GM21526 (cell line): ENCODE measurements around the gene CLEC4C.
"Not testable (repeated sequence)": the region's sequence is repeated elsewhere in the genome, so short reads cannot be mapped to it uniquely, and the experiment has no call there.

Source experiments
- ATAC-seq: cut with Tn5 transposase; IDR thresholded peaks from one replicate; pipeline ENCODE4 v1.9.1; 2021; ENCODE audit warnings: moderate library complexity; ENCODE audit not compliant: unreplicated experiment, low FRiP score

CLEC4C gene, protein sequence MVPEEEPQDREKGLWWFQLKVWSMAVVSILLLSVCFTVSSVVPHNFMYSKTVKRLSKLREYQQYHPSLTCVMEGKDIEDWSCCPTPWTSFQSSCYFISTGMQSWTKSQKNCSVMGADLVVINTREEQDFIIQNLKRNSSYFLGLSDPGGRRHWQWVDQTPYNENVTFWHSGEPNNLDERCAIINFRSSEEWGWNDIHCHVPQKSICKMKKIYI

DNA sequence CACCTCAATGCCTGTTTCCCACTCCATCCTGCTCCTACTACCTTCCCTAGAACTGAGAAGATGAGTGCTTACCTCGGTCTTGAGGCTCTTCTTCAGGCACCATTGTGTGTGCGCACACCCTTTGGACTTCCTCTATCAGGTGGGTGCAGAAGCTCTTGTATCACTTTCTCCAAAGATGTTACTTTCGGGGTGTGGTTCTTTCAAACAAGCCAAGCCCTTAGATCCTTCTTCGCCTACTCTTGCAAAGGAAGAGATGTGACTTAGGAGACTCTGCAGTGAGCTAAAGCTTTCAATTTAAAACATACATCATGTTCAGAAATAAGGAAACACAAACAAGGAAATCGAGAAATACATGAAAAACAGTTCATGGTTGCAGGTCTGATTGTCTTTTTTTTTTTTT, at the start of gene CLEC4C:
Gene CLEC4C, minus strand, starts transcription at position 130 of the 400 bp plus-strand sequence. Its CDS starts 27 bp downstream, at position 103.
- ATAC-seq, result no peak

DNA sequence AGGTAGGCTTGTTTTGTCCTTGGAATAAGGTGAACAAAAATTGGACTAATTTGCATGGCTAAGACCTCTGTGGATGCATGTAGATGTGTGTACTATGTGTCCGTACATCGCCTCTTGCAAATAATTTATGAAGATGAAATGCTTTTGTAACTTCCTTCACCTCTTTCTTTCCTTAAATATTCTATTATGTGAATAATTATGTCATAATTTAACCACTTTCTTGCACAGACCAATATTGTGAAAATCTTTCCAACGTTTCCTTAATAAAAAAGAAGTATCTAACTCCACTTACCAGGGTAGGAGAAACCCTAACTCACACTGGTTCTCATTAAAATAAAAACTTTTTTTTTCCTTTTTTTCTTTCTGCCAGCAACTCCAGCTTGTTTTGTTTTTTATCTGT, 46.0 kb upstream of the CLEC4C start:
- ATAC-seq, result no peak

DNA sequence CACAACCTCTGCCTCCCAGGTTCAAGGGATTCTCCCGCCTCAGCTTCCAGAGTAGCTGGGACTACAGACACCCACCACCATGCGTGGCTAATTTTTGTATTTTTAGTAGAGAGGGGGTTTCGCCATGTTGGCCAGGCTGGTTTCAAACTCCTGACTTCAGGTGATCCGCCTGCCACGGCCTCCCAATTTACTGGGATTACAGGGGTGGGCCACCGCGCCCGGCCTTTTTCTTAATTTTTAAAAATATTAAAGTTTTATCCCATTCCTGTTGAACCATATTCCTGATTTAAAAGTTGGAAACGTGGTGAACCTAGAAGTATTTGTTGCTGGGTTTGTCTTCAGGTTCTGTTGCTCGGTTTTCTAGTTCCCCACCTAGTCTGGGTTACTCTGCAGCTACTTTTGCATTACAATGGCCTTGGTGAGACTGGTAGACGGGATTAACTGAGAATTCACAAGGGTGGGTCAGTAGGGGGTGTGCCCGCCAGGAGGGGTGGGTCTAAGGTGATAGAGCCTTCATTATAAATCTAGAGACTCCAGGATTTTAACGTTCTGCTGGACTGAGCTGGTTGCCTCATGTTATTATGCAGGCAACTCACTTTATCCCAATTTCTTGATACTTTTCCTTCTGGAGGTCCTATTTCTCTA, 41.8 kb upstream of the CLEC4C start, which contains the start of gene NANOG:
Gene NANOG, plus strand, starts transcription at position 519 of the 645 bp plus-strand sequence. CDS start 213 bp downstream, outside the sequence.
- not testable (repeated sequence) for ATAC-seq

DNA sequence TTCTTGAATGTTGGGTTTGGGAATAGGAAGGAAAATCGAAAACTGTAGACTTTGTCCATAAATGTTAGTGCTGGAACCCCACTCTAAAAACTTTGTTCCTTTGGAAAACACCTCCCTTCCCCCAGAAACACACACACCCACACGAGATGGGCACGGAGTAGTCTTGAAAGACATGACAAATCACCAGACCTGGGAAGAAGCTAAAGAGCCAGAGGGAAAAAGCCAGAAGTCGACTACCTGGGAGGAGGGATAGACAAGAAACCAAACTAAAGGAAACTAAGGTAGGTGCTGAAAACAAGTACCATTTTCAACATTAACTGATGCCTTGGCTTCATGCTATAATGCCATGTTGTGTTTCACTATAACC, 41.1 kb upstream of the CLEC4C start:
- ATAC-seq, result no peak

DNA sequence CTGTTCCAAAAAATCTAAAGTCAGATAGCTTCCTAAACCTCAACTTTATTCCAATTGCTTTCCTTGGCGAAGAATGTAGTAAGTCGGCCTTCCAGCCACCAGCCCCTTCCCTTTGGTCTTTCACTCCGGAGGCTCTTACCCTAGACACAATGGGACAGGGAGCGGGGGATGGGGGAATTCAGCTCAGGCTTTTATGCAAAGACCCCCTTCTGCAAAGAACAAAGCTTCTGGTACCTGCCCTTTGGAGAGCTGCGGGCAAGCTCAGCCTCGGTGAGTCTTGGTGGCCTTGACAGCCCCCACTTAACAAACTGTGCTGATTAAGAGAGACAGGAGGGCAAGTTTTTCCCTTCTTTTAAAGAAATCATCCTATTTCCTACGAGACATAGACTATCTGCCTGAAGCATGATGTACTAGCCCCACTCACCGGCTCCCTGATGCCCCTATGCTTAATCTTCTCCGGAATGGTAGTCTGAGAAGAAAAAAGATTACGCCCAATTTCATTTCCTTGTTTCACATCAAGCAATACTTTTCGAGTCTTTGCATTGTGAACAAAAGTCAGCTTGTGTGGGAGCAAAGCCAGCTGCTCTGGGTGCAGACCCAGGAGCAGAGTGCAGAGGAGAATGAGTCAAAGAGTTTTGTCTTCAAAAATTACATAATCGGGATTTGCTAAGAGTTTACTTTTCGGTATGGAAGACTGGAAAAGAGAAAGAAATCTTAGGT, 40.6 kb upstream of the CLEC4C start:
- no peak for ATAC-seq

DNA sequence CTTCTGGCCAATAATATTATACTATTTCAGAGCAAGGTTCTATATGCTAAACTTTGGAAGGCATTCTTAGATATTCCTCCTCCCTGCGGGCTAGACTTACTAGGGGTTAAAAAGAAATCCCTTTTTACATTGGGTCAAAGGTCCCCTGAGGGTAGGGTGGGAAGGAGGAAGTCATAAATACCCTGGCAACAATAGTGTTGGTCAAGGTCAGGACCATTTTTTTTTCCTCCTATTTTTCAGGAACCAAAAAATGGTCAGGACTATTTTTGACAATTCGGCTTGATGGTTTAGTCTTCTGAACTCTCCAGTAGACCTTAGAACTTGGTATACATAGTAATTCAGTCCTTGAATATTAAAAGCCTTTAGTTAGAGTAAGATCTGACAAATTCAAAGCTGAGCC, 37.5 kb upstream of the CLEC4C start:
- no peak for ATAC-seq

DNA sequence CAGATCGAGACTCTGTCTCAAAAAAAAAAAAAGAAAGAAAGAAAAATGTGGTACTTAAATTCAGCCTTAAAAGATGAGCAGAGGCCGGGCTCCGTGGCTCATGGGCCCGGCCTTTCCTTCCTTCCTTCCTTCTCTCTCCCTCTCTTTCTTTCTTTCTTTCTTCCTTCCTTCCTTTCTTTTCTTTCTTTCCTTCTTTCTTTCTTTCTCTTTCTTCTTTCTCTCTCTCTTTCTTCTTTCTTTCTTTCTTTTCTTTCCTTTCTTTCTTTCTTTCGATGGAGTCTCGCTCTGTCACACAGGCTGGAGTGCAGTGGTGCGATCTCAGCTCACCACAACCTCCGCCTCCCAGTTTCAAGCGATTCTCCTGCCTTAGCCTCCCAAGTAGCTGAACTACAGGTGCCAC, 36.3 kb upstream of the CLEC4C start:
- ATAC-seq, result not testable (repeated sequence)

DNA sequence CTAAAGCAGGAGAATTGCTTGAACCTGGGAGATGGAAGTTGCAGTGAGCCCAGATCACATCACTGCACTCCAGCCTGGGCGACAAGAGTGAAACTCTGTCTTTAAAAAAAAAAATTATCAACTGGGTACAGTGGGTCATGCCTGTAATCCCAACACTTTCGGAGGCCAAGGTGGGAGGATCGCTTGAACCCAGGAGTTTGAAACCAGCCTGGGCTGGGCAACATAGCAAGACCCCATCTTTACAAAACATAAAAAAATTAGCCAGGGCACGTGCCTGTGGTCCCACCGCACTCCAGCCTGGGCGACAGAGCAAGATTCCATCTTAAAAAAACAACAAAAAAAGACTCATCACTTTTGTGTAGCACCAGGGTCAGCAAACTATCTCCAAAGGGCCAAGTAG, 34.9 kb upstream of the CLEC4C start:
- no peak for ATAC-seq

DNA sequence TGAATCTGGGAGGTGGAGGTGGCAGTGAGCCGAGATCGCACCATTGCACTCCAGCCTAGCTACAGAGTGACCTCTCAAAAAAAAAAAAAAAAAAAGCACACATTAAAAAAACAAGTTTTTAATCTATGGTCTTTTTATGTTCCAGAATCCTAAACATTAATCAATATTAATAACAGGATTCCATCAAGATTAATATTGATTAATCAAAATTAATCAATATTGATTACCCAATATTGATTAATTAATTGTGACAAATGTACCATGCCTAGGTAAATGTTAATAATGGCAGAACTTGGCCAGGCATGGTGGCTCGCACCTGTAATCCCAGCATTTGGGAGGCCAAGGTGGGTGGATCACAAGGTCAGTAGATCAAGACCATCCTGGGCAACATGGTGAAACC, 34.1 kb upstream of the CLEC4C start:
- no peak for ATAC-seq

DNA sequence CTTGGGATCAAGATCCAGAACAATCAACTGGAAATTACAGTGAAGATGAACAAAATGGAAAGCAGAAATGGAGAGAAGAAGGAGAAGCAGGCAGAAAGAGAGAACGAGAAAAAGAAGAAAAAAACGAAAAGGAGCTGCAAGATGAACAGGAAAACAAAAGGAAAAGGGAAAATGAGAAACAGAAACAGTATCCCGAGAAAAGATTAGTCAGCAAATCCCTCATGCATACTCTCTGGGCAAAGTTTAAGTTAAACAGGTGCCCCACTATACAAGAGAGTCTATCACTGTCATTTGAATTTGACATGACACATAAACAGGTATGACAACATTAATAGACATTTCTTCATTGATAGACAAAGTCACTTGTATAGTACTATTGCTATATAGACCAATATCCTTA, 22.8 kb upstream of the CLEC4C start:
- no peak for ATAC-seq

DNA sequence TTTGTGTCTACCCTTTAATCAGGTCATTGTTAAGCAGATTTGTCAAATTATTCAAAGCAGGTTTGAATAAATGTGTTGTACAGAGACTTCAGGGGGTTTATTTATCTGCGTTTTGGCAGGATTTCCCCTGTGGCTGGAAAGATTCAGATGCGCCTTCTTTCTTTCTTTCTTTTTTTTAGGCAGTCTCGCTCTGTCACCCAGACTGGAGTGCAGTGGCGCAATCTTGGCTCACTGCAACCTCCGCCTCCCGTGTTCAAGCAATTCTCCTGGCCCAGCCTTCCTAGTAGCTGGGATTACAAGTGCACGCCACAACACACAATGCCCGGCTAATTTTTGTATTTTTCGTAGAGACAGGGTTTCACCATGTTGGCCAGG, 11.6 kb upstream of the CLEC4C start:
- no peak for ATAC-seq

DNA sequence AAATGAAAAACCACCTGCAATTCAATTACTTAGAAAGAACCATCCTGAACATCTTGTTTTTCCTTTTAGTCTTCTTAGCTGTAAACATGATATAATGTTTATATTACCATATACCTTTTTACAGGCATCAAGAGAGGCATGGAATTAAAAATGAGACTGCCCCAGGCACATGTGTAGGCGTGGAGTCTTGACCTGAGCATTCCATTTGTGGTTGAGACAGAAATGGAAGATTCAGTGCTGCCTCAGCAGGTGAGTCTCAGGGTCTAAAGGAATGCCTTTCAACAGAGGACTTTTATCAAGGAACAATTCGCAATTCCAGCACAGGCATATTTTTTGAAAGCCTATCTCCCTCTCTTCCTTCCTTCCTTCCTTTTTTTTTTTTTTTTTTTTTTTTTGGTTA, 9.8 kb upstream of the CLEC4C start:
- no peak for ATAC-seq

DNA sequence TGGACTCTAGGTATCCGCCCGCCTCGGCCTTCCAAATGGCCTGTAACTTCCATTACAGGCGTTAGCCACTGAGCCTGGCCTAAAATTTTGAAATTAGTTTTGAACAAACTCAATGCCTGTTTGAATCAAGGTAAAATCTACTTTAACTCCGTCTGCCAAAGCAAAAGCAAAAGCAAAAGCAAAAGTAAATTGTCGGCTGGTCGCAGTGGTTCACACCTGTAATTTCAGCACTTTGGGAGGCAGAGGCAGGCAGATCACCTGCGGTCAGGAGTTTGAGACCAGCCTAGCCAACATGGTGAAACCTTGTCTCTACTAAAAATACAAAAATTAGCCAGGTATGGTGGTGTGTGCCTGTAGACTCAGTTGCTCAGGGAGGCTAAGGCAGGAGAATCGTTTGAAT, 8.5 kb upstream of the CLEC4C start:
- ATAC-seq, result not testable (repeated sequence)

DNA sequence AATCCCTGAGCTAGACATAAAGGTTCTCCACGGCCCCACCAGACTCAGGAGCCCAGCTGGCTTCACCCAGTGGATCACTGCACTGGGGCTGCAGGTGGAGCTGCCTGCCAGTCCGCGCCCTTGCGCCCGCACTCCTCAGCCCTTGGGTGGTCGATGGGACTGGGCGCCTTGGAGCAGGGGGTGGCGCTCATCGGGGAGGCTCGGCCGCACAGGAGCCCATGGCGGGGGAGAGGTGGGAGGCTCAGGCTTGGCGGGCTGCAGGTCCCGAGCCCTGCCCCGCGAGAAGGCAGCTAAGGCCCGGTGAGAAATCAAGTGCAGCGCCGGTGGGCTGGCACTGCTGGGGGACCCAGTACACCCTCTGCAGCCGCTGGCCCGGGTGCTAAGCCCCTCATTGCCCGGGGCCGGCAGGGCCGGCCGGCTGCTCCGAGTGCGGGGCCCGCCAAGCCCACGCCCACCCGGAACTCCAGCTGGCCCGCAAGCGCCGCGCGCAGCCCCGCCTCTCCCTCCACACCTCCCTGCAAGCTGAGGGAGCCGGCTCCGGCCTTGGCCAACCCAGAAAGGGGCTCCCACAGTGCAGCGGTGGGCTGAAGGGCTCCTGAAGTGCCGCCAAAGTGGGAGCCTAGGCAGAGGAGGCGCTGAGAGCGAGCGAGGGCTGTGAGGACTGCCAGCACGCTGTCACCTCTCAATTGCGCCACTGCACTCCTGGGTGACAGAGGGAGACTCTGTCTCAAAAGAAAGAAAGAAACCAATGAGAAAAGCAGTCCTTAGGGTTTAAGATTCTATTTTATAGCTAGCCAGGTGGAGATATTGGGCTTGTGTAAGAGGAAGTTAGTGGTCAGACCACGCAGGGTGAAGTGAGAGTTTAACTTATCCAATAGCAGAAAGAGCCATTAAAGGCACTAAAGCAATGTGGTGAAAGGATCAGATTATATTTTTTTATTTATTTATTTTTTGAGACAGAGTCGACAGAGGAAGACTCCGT, 5.1 kb upstream of the CLEC4C start:
- not testable (repeated sequence) for ATAC-seq

DNA sequence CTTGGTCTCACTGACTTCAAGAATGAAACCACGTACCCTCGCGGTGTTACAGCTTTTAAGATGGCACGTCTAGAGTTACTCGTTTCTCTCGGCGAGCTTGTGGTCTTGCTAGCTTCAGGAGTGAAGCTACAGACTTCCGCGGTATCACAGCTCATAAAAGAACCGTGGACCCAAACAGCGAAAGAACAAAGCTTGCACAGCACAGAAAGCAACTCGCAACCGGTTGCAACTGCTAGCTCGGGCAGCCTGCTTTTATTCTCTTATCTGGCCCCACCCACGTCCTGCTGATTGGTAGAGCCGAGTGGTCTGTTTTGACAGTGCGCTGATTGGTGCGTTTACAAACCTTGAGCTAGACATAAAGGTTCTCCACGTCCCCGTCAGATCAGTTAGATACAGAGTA, 4.2 kb upstream of the CLEC4C start:
- ATAC-seq, result no peak

DNA sequence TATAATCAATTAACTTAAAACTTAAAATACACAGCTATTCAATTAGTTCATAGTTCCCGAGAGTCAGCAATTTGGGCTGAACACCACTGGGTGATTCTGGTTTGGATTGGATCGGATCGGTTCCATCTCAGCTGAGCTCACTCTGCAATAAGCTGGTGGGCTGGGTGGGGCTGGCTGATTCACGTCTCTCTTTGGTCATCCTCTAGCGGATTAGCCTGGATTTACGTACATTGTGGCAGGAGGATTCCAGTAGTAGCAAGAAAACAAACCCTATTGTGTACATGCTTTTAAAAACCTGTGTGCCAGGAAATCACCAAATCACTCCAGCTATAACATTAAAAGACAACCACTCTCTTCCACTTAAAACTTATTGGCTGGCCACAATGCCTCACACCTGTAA, 3.2 kb upstream of the CLEC4C start:
- no peak for ATAC-seq

DNA sequence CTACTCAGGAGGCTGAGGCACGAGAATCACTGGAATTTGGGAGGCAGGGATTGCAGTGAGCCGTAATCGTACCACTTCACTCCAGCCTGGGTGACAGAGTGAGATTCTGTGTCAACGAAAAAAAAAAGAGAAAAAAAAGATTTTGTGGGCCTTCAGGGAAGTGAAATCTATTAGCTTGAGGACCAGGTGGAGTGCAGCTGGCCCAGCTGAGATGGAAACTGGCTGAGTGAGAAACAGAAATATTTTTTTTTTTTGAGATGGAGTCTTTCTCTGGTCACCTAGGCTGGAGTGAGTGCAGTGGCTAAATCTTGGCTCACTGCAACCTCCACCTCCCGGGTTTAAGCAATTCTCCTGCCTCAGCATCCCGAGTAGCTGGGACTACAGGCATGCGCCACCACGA, 2.3 kb upstream of the CLEC4C start:
- ATAC-seq, result no peak

DNA sequence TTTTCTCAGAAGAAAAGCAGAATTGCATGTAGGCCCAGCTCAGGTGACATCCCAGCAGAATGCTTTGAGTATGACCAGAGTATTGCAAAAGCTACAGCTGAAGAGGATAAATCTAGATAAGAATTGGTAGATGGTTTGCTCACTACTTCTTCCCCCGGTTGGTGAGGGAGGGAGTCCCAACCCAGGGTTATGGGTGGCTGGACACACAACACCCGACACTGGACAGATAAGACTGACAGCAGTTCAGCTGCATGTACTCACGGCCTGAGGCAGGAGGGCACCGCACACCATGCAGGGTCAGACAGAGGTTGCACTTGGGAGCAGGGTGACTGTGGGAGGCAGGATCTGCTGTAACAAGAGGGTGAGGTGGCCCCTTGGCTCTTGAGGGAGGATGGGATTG, 1.7 kb upstream of the CLEC4C start:
- no peak for ATAC-seq

DNA sequence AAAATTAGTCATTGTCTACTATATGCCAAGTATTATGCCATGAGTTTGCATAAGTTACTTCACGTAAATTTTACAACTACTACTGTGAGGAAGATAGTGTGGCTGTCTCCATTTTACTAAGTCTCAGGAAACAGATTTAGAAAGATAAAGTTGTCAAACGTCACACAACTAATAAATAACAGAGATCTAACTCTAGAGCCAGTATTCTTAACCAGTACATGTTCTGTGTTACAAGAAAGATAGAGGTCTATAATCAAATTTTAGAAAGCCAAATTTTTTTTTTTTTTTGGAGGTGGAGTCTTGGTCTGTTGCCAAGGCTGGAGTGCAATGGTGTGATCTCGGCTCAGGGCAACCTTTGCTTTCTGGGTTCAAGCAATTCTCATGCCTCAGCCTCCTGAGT, 14.2 kb downstream of the CLEC4C start:
- no peak for ATAC-seq

DNA sequence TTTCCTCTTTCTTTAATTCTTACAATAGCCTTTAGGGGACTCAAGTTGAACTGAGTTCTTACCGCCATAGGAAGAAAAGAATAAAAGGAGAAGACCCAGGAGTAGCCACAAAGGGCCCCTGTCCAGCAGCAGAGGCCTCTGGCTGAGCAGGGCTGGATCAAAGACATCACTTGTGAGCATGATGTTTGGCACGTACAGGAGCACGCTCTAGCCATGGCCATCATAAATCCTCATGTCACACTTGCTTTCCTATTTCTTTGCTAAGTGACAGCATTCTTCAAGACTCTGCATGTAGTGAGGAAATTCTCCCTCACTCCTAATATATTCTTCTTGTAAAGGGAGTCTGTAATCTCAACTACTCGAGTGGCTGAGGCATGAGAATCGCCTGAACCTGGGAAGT, 15.7 kb downstream of the CLEC4C start:
- ATAC-seq, result no peak

DNA sequence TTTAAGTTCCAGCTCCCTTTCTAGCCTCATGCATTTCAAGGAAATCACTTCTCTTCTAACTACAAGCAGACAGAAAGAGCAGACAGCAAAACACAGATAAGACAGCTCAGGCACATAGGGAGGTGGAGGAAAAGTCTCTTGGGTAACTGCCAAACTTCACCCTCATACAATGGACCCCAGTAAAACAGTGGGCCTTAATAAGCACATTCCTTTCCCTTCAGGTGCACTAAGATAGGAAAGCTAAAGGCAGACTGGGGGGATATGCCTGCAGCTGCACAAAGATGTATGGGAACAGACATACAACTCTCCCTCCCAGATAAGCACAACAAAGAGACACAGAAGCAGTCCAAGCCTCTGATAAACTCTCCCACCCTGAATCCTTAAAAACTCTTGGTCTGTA, 16.2 kb downstream of the CLEC4C start:
- ATAC-seq, result not testable (repeated sequence)
